GM23248 (cell line): ENCODE data around the gene ANO1.

Experiments used
- EZH2 ChIP-seq: fragments of 200-600 bp; sonication (generic); IDR thresholded peaks from 2 replicates; pipeline ENCODE4 v1.6.1; 2018; ENCODE audit warnings: antibody characterized with exemption, mild to moderate bottlenecking; ENCODE audit not compliant: insufficient read depth, poor library complexity, severe bottlenecking
- EZH2phosphoT487 ChIP-seq: fragments of 200-600 bp; sonication (generic); IDR thresholded peaks from 2 replicates; pipeline ENCODE4 v1.6.1; 2018; ENCODE audit warnings: antibody characterized with exemption, moderate library complexity, mild to moderate bottlenecking, low read depth; ENCODE audit not compliant: insufficient read depth

GRCh38 chr11:70156291-70157037 lies 78.3 kb downstream of the ANO1 start:
- TF ChIP-seq EZH2 = no peak
- no peak for TF ChIP-seq EZH2phosphoT487
